GM12875 (cell line): Measurements from ENCODE around the gene SRR.
"Not testable (repeated sequence)": the region's sequence is repeated elsewhere in the genome, so short reads cannot be mapped to it uniquely, and the experiment has no call there.

Experiments used
- H3K4me3 ChIP-seq: one replicate; pipeline ENCODE4 v1.5.1; 2011; ENCODE audit warnings: low read depth, low read length, control low read depth
- TF ChIP-seq, protein P1 (sequence below): IDR thresholded peaks from 2 replicates; pipeline ENCODE4 v1.5.1; 2011; ENCODE audit warnings: low read depth, mild to moderate bottlenecking, control low read depth, inconsistent platforms, low read length, moderate library complexity, borderline replicate concordance; ENCODE audit not compliant: insufficient read depth

Gene SRR, protein sequence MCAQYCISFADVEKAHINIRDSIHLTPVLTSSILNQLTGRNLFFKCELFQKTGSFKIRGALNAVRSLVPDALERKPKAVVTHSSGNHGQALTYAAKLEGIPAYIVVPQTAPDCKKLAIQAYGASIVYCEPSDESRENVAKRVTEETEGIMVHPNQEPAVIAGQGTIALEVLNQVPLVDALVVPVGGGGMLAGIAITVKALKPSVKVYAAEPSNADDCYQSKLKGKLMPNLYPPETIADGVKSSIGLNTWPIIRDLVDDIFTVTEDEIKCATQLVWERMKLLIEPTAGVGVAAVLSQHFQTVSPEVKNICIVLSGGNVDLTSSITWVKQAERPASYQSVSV

DNA sequence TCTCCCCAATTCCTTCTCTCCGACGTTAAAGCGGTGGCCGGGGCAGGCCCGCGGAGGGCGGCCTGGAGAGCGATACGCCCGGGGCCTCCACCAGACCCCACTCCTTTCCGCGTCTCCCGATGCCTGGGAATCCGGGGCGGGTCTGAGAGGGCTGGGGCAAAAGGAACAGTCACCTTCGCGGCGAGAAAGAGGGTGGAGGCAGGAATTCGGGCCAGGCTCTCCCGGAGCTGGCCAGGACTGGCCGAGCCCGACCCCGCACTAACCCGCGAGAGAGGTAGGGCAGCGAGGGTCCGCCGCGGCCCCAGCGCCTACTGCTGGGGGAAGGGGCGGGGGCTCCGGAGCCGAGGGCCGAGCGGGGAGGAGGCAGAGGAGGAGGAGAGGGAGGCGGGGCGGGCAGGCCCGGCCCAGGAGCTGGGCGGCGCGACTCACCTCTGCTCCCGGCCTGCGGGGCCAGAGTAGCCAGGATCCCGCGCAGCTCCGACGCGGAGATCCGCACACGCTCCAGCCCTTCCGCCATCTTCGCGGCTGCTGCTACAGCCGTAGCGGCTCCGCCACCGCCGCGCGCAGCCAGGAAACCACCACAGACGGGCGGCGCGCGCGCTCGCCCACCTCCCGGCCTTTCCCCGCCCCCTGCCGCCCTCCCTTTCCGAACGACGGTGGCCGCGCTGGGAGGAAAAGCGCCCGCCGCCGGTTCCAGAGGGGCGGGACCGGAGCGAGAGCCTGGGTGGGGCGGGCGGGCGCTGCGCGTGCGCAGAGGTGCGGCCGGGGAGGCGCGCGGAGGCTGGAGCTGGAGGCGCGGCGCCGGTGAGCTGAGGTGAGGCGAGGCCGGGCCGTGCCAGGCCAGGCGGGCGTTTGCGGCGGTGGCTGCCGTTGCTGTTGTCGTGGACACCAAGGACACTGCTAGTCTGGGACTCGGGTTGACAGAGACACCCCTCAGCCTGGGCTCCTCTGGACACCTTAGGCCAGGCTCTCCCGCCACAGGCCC lies at the start of gene SRR, which contains the start of gene SMG6:
TSS of gene SRR (plus strand) at position 747 of the 985 bp plus-strand sequence. CDS start 11,611 bp downstream, outside the sequence.
TSS of gene SMG6 (minus strand) at position 582 of the 985 bp plus-strand sequence. CDS start at position 517, 65 bp downstream.
- TF ChIP-seq, protein P1, sequence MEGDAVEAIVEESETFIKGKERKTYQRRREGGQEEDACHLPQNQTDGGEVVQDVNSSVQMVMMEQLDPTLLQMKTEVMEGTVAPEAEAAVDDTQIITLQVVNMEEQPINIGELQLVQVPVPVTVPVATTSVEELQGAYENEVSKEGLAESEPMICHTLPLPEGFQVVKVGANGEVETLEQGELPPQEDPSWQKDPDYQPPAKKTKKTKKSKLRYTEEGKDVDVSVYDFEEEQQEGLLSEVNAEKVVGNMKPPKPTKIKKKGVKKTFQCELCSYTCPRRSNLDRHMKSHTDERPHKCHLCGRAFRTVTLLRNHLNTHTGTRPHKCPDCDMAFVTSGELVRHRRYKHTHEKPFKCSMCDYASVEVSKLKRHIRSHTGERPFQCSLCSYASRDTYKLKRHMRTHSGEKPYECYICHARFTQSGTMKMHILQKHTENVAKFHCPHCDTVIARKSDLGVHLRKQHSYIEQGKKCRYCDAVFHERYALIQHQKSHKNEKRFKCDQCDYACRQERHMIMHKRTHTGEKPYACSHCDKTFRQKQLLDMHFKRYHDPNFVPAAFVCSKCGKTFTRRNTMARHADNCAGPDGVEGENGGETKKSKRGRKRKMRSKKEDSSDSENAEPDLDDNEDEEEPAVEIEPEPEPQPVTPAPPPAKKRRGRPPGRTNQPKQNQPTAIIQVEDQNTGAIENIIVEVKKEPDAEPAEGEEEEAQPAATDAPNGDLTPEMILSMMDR, result no peak
- peak within 1 kb of the TSS; percentile 97 for H3K4me3 ChIP-seq

DNA sequence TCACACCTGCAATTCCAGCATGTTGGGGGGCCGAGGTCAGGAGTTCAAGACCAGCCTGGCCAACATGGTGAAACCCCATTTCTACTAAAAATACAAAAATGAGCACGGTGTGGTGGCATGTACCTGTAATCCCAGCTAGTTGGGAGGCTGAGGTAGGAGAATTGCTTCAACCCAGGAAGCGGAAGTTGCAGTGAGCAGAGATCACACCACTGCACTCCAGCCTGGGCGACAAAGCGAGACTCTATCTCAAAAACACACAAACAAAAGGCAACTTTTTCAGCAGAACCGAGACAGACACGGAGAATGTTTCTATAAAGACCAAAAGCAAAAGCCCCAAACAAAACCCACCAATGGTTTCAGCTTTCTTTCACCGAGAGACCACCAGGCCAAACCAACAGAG lies 44.9 kb upstream of the SRR start:
- not testable (repeated sequence) for H3K4me3 ChIP-seq

- TF ChIP-seq, protein P1, result no peak
- H3K4me3 ChIP-seq, result no peak overlapping the region
Observed at GRCh38 chr17:2259769-2260536, 43.8 kb upstream of the SRR start.

DNA sequence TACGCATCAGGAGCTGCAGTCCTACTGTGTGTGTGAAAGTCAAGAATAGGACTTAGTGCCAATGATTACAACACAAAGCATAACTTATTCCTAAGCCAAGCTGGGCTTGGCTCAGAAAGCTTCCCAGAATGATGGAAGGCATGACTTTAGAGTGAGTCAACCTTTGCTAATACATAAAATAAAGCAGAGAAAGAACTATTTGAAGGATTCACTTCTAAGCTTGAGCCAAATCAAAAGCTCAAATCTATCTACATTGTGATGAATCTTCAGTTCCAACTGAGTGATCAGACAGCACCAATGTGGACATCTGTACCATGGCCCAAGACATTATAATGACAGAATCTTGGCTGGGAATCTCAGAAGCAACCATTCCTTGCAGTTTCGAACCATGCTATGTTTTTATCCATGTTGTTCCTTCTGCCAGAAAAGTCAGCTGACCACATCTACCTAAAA lies 41.6 kb upstream of the SRR start:
- no peak overlapping the region for H3K4me3 ChIP-seq
- TF ChIP-seq, protein P1, result no peak

GRCh38 chr17:2263183-2264066 lies 40.3 kb upstream of the SRR start:
- TF ChIP-seq, protein P1, result no peak
- H3K4me3 ChIP-seq, result no peak overlapping the region

GRCh38 chr17:2264067-2264860 lies 39.5 kb upstream of the SRR start:
- no peak overlapping the region for H3K4me3 ChIP-seq
- TF ChIP-seq, protein P1, result no peak

DNA sequence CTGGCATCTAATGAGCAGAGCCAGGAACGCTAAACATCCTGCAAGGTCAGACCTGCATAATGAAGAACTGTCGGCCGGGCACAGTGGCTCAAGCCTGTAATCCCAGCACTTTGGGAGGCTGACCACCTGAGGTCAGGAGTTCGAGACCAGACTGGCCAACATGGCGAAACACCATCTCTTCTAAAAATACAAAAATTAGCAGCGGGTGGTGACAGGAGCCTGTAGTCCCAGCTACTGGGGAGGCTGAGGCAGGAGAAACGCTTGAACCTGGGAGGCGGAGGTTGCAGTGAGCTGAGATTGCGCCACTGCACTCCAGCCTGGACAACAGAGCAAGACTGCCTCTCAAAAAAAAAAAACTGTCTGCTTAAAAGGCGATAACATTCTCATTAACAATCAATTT lies 38.6 kb upstream of the SRR start:
- not testable (repeated sequence) for H3K4me3 ChIP-seq
